Measurements from ENCODE around the gene PDLIM7.
A peak's percentile ranks its signal among the peaks of the same experiment; 100 is the strongest.

DNA sequence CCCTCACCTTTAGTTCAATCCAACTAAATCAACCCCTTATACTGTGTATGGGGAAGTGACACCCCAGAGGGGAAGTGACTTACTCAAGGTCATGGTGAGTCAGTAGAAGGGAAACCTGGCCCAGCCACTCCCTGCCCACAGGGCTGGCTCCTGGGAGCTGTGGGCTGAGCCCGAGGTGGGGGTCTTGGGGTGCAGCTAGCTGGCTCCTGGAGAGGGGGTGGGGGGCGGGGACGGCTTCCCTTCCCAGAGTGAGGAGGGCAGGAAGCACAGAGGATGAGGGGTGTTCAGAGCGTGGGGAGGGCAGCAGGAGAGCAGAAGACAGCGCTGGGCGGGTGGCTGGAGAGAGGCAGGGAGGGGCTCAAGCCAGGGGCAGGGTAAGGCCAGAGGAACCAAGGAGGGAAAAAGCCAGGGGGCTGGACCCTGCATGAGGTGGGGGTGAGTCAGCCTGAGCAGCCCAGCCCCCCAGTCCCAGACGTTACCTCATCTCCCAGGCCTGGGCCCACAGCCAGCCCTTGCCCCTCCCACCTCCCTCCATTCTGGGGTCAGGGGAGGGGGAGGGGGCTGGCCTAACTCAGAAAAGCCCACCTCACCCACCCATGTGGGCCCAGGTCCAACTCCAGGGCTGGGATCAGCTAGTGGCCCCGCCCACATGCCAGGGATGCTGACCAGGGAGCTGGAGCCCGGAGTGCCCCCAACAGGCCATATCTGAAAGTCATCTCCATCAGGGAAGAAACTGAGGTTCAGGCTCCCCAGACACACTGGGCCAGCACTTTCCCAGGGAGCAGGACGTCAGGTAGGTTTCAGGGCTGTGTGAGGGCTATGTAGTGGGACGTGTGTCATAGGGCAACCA lies 2.8 kb downstream of the PDLIM7 start:
- TF ChIP-seq POLR2A (IDR thresholded peaks at IDR 0.05) = no peak
- TF ChIP-seq, protein P1, sequence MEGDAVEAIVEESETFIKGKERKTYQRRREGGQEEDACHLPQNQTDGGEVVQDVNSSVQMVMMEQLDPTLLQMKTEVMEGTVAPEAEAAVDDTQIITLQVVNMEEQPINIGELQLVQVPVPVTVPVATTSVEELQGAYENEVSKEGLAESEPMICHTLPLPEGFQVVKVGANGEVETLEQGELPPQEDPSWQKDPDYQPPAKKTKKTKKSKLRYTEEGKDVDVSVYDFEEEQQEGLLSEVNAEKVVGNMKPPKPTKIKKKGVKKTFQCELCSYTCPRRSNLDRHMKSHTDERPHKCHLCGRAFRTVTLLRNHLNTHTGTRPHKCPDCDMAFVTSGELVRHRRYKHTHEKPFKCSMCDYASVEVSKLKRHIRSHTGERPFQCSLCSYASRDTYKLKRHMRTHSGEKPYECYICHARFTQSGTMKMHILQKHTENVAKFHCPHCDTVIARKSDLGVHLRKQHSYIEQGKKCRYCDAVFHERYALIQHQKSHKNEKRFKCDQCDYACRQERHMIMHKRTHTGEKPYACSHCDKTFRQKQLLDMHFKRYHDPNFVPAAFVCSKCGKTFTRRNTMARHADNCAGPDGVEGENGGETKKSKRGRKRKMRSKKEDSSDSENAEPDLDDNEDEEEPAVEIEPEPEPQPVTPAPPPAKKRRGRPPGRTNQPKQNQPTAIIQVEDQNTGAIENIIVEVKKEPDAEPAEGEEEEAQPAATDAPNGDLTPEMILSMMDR (IDR thresholded peaks at IDR 0.05) = peak in 7 of 12 donors; percentile 12 to 40 (median 21)

Measured in heart left ventricle (tissue), 13 donors.